ENCODE results near the gene MSMO1. TPM values are rescaled to one million over a fixed set of nuclear protein-coding genes. Genes with fewer than 3 reads are reported as not detected.

Gene MSMO1
- total and polyA plus RNA-seq, 2 donors (not counting 1 experiment from before 2014, with no cell fraction given), result 7.3 to 30.8 TPM

GRCh38 chr4:165384186-165384585 lies 56.7 kb downstream of the MSMO1 start:
- H3K27ac ChIP-seq (ENCODE audit: low read length in 2 of 2), result no peak overlapping the region
- peaks cover 51% of the 10 kb centered on the region for H3K27me3 Mint-ChIP-seq
- no peaks in the 10 kb centered on the region for H3K9me3 Mint-ChIP-seq (ENCODE audit: insufficient read depth)
- H3K4me2 ChIP-seq (replicated peaks; ENCODE audit: low read depth, low read length, poor library complexity, severe bottlenecking), result no peak overlapping the region
- CTCF ChIA-PET, result interaction anchor here (1.1 kb wide), 1 partner anchor 253 kb away, joined by 4 read pairs; no protein-coding TSS in a partner anchor
- no peak overlapping the region for H2AFZ ChIP-seq (ENCODE audit: insufficient read depth, low read depth, low read length, poor library complexity, severe bottlenecking)
- POLR2A ChIA-PET, result interaction anchor here (1.3 kb wide), 1 partner anchor 271 kb away, joined by 3 read pairs; the partner anchor contains the start of gene TMEM192
- no peak for DNase-seq
- no peaks in the 10 kb centered on the region for H3K36me3 ChIP-seq (replicated peaks in 1 of 2; ENCODE audit: control extremely low read depth in 1 of 2, control insufficient read depth in 1 of 2, extremely low read depth in 1 of 2, insufficient read depth in 2 of 2, low read length in 1 of 2)
- intact Hi-C loops (cut with micrococcal nuclease), result no loop called here
- no peak overlapping the region for H3K4me3 ChIP-seq (ENCODE audit: control extremely low read depth in 1 of 5, extremely low read depth in 1 of 5, insufficient read depth in 1 of 5, low read depth in 2 of 5, low read length in 4 of 5)
- no peaks in the 10 kb centered on the region for H3K79me2 ChIP-seq (ENCODE audit: control insufficient read depth, insufficient read depth, low read length)
- ATAC-seq (ENCODE audit: low read depth), result no peak
- TF ChIP-seq CTCF (IDR thresholded peaks at IDR 0.05) (no peak), EZH2 (IDR thresholded peaks at IDR 0.05; ENCODE audit: borderline replicate concordance, insufficient read depth, low read depth, low read length, poor library complexity, severe bottlenecking) (no peak)
- H3K27ac Mint-ChIP-seq, result no peak overlapping the region
- H4K20me1 ChIP-seq (ENCODE audit: control insufficient read depth, insufficient read depth, low read length, poor library complexity, severe bottlenecking), result no peaks in the 10 kb centered on the region
- no peak overlapping the region for H3K4me3 Mint-ChIP-seq
- H3K4me1 ChIP-seq (ENCODE audit: control insufficient read depth in 2 of 2, insufficient read depth in 2 of 2, low read length in 2 of 2), result peaks cover 3 to 4% of the 10 kb centered on the region in 2 donors
- H3K9ac ChIP-seq (ENCODE audit: low read length), result no peak overlapping the region
- WGBS (ENCODE audit: insufficient coverage), result 100% methylated on average over 1 of the region's 3 CpGs
- H3K4me1 Mint-ChIP-seq, result no peaks in the 10 kb centered on the region
- peaks cover 0 to 12% (median 6%) of the 10 kb centered on the region in 4 experiments for H3K27me3 ChIP-seq (replicated peaks in 1 of 4; ENCODE audit: control extremely low read depth in 1 of 4, control insufficient read depth in 3 of 4, insufficient read depth in 4 of 4, low read length in 3 of 4)
- H3K9me3 ChIP-seq (ENCODE audit: control extremely low read depth in 1 of 3, control insufficient read depth in 2 of 3, insufficient read depth in 1 of 3, low read length in 2 of 3), result no peaks in the 10 kb centered on the region

GRCh38 chr4:165384598-165384997 lies 57.1 kb downstream of the MSMO1 start:
- Mint-ChIP-seq H3K4me1 (no peaks in the 10 kb centered on the region), H3K4me3 (no peak overlapping the region), H3K9me3 (ENCODE audit: insufficient read depth) (no peaks in the 10 kb centered on the region), H3K27me3 (peaks cover 54% of the 10 kb centered on the region), H3K27ac (no peak overlapping the region)
- no CpG with 5 or more reads among the region's 1 CpG for WGBS (ENCODE audit: insufficient coverage)
- intact Hi-C loops (cut with micrococcal nuclease), result no loop called here
- DNase-seq (no peak), ATAC-seq (ENCODE audit: low read depth) (no peak)
- Histone ChIP-seq H3K36me3 (replicated peaks in 1 of 2; ENCODE audit: control extremely low read depth in 1 of 2, control insufficient read depth in 1 of 2, extremely low read depth in 1 of 2, insufficient read depth in 2 of 2, low read length in 1 of 2) (no peaks in the 10 kb centered on the region), H3K27ac (ENCODE audit: low read length in 2 of 2) (no peak overlapping the region), H4K20me1 (ENCODE audit: control insufficient read depth, insufficient read depth, low read length, poor library complexity, severe bottlenecking) (no peaks in the 10 kb centered on the region), H3K4me3 (ENCODE audit: control extremely low read depth in 1 of 5, extremely low read depth in 1 of 5, insufficient read depth in 1 of 5, low read depth in 2 of 5, low read length in 4 of 5) (no peak overlapping the region), H3K9ac (ENCODE audit: low read length) (no peak overlapping the region), H3K4me1 (ENCODE audit: control insufficient read depth in 2 of 2, insufficient read depth in 2 of 2, low read length in 2 of 2) (no peaks in the 10 kb centered on the region), H3K9me3 (ENCODE audit: control extremely low read depth in 1 of 3, control insufficient read depth in 2 of 3, insufficient read depth in 1 of 3, low read length in 2 of 3) (no peaks in the 10 kb centered on the region), H3K79me2 (ENCODE audit: control insufficient read depth, insufficient read depth, low read length) (no peaks in the 10 kb centered on the region), H3K27me3 (replicated peaks in 1 of 4; ENCODE audit: control extremely low read depth in 1 of 4, control insufficient read depth in 3 of 4, insufficient read depth in 4 of 4, low read length in 3 of 4) (peaks cover 0 to 14% (median 4%) of the 10 kb centered on the region in 4 experiments), H3K4me2 (replicated peaks; ENCODE audit: low read depth, low read length, poor library complexity, severe bottlenecking) (no peak overlapping the region), H2AFZ (ENCODE audit: insufficient read depth, low read depth, low read length, poor library complexity, severe bottlenecking) (no peak overlapping the region)
- no peak for TF ChIP-seq CTCF (IDR thresholded peaks at IDR 0.05)
- no peak for TF ChIP-seq EZH2 (IDR thresholded peaks at IDR 0.05; ENCODE audit: borderline replicate concordance, insufficient read depth, low read depth, low read length, poor library complexity, severe bottlenecking)
- CTCF ChIA-PET, result interaction anchor here (1.1 kb wide), 1 partner anchor 254 kb away, joined by 4 read pairs; no protein-coding TSS in a partner anchor
- POLR2A ChIA-PET, result interaction anchor here (1.3 kb wide), 1 partner anchor 272 kb away, joined by 3 read pairs; the partner anchor contains the start of gene TMEM192

Data from B cell (primary cell).